BE2C (cell line): ENCODE results near the gene AUTS2.

Experiments
- DNase-seq: peaks from one replicate; pipeline ENCODE4 v3.0.0-alpha.2; 2020
- H3K27me3 ChIP-seq: fragments of 250-450 bp; sonication (Bioruptor Pico); 2 replicates; pipeline ENCODE4 v1.5.1; 2020; ENCODE audit warnings: mild to moderate bottlenecking
- H3K36me3 ChIP-seq: fragments of 250-450 bp; sonication (Bioruptor Pico); 2 replicates; pipeline ENCODE4 v1.5.1; 2020; ENCODE audit warnings: mild to moderate bottlenecking
- H3K4me1 ChIP-seq: fragments of 250-450 bp; sonication (Bioruptor Pico); 2 replicates; pipeline ENCODE4 v1.5.1; 2020
- H3K4me3 ChIP-seq: 2 replicates; pipeline ENCODE4 v1.5.1; 2011; ENCODE audit warnings: low read depth, low read length
- H3K9me3 ChIP-seq: fragments of 250-450 bp; sonication (Bioruptor Pico); 2 replicates; pipeline ENCODE4 v1.5.1; 2020
- TF ChIP-seq, protein P1 (sequence below): IDR thresholded peaks from 2 replicates; pipeline ENCODE4 v1.5.1; 2012; ENCODE audit warnings: mild to moderate bottlenecking, low read depth, low read length

The AUTS2 gene

DNA sequence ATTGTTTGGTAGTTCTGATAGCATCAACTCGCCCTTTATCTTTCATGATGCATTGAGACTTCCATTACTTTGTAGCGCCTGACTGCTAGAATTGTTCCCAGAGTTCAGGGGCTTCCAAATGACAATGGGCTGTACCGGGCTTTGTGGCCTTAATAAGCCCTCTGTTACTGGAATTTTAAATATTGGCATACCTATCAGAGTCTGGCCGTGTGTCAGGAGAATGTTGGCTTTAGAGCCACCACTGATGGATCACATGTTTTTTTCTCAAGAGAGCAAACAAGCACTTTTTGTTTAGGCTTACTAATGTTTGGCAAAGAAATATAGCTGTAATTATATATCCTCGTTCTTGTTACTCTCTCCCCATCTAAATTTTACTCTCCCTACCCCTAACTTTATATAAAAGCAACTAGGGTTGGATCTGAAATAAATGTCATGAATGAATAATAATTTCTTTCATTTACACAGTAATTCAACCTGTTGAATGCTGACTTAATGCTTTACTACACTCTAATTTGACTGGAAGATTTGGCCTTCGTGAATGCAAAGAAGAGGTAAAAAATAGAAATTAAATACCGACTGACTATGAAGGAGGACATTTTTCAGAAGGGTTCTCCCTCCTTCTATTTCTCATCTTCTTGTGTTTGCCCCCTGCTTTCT, 396.7 kb downstream of the AUTS2 start:
- Histone ChIP-seq H3K27me3 (no peaks in the 10 kb centered on the region), H3K4me3 (no peak overlapping the region), H3K36me3 (no peaks in the 10 kb centered on the region), H3K4me1 (no peaks in the 10 kb centered on the region; the same call in 1 of the 2 replicates), H3K9me3 (no peaks in the 10 kb centered on the region)
- TF ChIP-seq, protein P1, sequence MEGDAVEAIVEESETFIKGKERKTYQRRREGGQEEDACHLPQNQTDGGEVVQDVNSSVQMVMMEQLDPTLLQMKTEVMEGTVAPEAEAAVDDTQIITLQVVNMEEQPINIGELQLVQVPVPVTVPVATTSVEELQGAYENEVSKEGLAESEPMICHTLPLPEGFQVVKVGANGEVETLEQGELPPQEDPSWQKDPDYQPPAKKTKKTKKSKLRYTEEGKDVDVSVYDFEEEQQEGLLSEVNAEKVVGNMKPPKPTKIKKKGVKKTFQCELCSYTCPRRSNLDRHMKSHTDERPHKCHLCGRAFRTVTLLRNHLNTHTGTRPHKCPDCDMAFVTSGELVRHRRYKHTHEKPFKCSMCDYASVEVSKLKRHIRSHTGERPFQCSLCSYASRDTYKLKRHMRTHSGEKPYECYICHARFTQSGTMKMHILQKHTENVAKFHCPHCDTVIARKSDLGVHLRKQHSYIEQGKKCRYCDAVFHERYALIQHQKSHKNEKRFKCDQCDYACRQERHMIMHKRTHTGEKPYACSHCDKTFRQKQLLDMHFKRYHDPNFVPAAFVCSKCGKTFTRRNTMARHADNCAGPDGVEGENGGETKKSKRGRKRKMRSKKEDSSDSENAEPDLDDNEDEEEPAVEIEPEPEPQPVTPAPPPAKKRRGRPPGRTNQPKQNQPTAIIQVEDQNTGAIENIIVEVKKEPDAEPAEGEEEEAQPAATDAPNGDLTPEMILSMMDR = no peak
- no peak for DNase-seq

DNA sequence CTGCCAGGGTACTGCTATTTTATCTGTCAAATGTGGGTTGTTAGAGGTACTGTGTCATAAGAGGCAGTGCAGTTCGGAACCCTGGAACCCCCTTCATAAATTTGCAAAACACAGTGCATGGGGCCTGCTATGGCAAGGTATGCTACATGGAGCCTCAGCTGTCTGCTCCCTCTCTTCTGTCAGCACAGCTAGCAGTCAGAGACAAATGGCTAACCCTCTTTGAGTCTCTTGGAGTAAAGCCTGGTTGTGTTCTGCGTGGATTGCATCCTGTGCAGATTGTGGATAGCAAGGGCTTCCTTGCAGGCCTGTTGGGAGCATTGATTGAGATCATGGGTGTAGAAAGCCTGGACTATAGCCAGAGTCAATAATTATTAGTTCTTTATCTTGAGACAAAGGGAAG, 397.8 kb downstream of the AUTS2 start:
- Histone ChIP-seq H3K36me3 (no peaks in the 10 kb centered on the region), H3K27me3 (no peaks in the 10 kb centered on the region), H3K4me1 (no peaks in the 10 kb centered on the region; the same call in 1 of the 2 replicates), H3K9me3 (no peaks in the 10 kb centered on the region), H3K4me3 (no peak overlapping the region)
- TF ChIP-seq, protein P1 = no peak
- DNase-seq = no peak

DNA sequence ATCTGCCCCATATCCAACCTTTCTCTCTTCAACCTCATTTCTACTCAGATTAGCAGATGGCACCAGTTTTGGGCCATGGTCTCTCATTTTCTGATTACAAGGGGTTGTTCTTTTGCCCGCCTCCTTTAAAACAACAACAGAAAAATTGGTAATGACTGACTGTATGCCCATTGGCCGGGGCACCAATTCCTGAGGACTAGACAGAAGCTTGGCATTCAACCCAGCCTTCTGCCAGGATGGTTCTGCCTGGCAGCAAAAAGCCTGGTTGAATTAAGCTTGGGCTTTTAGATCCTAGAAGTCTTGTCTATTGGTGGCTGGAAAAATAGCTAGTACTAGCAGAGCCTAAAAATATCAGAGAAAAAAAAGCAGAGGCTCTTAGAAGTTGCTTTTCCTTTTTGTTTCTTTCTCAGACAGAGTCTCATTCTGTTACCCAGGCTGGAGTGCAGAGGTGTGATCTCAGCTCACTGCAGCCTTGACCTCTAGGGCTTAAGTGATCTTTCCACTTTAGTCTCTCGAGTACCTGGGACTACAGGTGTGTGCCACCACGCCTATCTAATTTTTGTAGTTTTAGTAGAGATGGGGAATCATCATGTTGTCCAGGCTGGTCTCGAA, 402.6 kb downstream of the AUTS2 start:
- Histone ChIP-seq H3K4me3 (no peak overlapping the region), H3K9me3 (no peaks in the 10 kb centered on the region), H3K36me3 (no peaks in the 10 kb centered on the region), H3K27me3 (no peaks in the 10 kb centered on the region), H3K4me1 (no peaks in the 10 kb centered on the region; the same call in 1 of the 2 replicates)
- TF ChIP-seq, protein P1 = no peak
- no peak for DNase-seq

DNA sequence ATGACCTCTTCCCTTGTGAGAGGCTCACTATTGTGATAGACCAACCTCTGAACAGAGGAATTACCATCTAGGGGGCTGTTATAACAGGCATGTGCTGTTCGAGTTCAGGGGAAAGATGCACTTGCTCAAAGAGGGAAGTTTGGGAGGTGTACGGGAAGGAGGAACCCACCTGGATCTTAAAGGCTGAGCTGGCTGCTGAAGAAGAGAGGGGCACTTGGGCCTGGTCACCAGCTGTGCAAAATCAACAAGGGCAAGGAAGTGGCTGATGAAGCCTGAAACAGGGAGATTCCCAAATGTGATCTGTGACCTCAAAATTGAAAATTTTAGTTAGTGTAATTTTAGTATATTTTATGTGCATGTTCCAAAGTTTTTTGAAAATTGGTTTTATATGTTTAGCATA, 407.2 kb downstream of the AUTS2 start:
- TF ChIP-seq, protein P1 = no peak
- no peak overlapping the region for H3K4me3 ChIP-seq
- no peak for DNase-seq
- H3K27me3 ChIP-seq = no peaks in the 10 kb centered on the region
- no peaks in the 10 kb centered on the region for H3K9me3 ChIP-seq
- no peaks in the 10 kb centered on the region for H3K36me3 ChIP-seq
- 0 out of 2 replicates have a peak, but pooled peaks cover 6% of the 10 kb centered on the region for H3K4me1 ChIP-seq

DNA sequence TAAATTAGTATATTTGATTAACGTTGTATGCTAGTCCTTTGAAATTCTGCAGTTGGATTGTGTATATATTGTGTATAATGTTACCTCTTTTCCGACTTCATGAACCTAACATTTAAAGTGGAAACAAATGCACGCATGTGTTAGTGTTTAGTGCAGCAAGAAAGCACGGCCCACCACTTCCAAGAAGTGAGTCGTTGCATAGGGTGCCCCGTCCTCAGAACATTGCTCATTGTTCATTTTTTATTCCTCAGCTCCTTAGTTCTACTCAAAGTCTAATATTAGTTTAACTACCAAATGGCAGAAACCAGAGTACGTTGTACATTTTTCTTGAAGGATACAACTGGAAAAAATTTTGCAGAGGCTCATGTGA, 407.6 kb downstream of the AUTS2 start:
- Histone ChIP-seq H3K4me3 (no peak overlapping the region), H3K36me3 (no peaks in the 10 kb centered on the region), H3K9me3 (no peaks in the 10 kb centered on the region), H3K4me1 (0 out of 2 replicates have a peak, but pooled peaks cover 6% of the 10 kb centered on the region), H3K27me3 (no peaks in the 10 kb centered on the region)
- TF ChIP-seq, protein P1 = no peak
- no peak for DNase-seq

DNA sequence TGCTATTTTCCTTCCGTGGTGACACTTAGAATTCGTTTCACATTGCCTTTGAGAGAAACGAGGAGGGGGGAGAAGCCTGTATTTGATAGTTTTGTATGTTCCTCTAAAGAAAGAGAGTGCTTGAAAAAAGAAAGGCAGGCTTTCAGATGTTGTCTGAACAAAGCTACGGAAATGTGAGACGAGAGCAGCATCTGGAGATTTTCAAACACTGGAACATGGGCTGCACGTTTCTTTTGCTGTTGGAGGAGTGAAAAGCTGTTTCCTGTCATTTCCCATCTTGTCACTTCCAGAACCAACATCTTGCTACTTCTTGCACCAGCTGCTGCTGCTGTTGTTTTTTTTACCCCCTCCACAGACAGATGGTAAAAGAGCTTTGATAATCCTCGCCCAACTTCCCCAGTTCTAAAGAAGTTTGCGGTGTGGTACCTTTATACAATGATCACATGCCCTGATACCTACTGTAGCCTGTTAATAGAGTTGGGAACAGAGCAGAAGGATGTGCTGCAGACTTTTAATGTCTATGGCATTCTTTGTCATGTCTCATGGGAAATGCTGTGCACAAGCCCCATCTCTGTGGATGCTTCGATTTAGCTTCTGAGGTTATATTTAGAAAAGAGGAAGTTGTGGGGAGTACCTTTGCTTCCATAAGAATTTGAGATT, 408.1 kb downstream of the AUTS2 start:
- Histone ChIP-seq H3K4me1 (0 out of 2 replicates have a peak, but pooled peaks cover 6% of the 10 kb centered on the region), H3K4me3 (0 out of 2 replicates have a peak overlapping the region, but pooled peaks have one; percentile 2), H3K36me3 (no peaks in the 10 kb centered on the region), H3K27me3 (no peaks in the 10 kb centered on the region), H3K9me3 (no peaks in the 10 kb centered on the region)
- TF ChIP-seq, protein P1 = no peak
- DNase-seq = no peak
